Measurements from ENCODE around the gene PBX2. TPM values are rescaled to one million over a fixed set of nuclear protein-coding genes. Genes with fewer than 3 reads are reported as not detected.

Gene PBX2
- total and polyA plus RNA-seq, 2 experiments from 2014 or later, result 21.6 to 77.5 TPM

- Histone ChIP-seq H3K4me1 (ENCODE audit: insufficient read depth) (peaks cover 22% of the 10 kb centered on the region), H3K9me3 (ENCODE audit: low read depth) (no peaks in the 10 kb centered on the region), H3K4me2 (peak overlapping the region; percentile 87), H3K9me2 (replicated peaks; ENCODE audit: insufficient read depth) (no peaks in the 10 kb centered on the region), H3K27ac (peak overlapping the region; percentile 96), H2AFZ (peak overlapping the region; percentile 59), H4K20me1 (ENCODE audit: insufficient read depth, poor library complexity, severe bottlenecking) (no peaks in the 10 kb centered on the region), H3K79me2 (peaks cover 24% of the 10 kb centered on the region), H3K36me3 (replicated peaks; ENCODE audit: insufficient read depth, low read depth) (peaks cover 1% of the 10 kb centered on the region), H3K4me3 (peak overlapping the region; percentile 72), H3K27me3 (peaks cover 26% of the 10 kb centered on the region)
- WGBS (ENCODE audit: low lambda C conversion rate, missing lambda C conversion rate), result 6% methylated on average over 35 of the region's 35 CpGs
- TF ChIP-seq EZH2phosphoT487 (IDR thresholded peaks at IDR 0.05; ENCODE audit: low read depth, severe bottlenecking, unreplicated experiment) (no peak), EZH2 (IDR thresholded peaks at IDR 0.05; ENCODE audit: borderline replicate concordance) (no peak), CTCF (IDR thresholded peaks at IDR 0.05; ENCODE audit: poor library complexity) (no peak)
- DNase-seq (ENCODE audit: low spot score), result peak; percentile 68
Measured at GRCh38 chr6:32152769-32153563, 37.0 kb downstream of the PBX2 start.

GRCh38 chr6:32151863-32152768, 37.9 kb downstream of the PBX2 start, which contains the start of gene PRRT1:
PRRT1 (minus strand) TSS chr6:32151939; CDS start chr6:32151827, 112 bp downstream.
- TF ChIP-seq EZH2 (IDR thresholded peaks at IDR 0.05; ENCODE audit: borderline replicate concordance) (no peak), EZH2phosphoT487 (IDR thresholded peaks at IDR 0.05; ENCODE audit: low read depth, severe bottlenecking, unreplicated experiment) (no peak), CTCF (IDR thresholded peaks at IDR 0.05; ENCODE audit: poor library complexity) (no peak)
- Histone ChIP-seq H3K79me2 (peaks cover 24% of the 10 kb centered on the region), H3K9me2 (replicated peaks; ENCODE audit: insufficient read depth) (no peaks in the 10 kb centered on the region), H4K20me1 (ENCODE audit: insufficient read depth, poor library complexity, severe bottlenecking) (no peaks in the 10 kb centered on the region), H3K36me3 (replicated peaks; ENCODE audit: insufficient read depth, low read depth) (no peaks in the 10 kb centered on the region), H3K27me3 (peaks cover 26% of the 10 kb centered on the region), H3K27ac (peak within 1 kb of the TSS; percentile 96), H3K4me2 (peak within 1 kb of the TSS; percentile 87), H3K4me3 (peak within 1 kb of the TSS; percentile 72), H3K9me3 (ENCODE audit: low read depth) (no peaks in the 10 kb centered on the region), H2AFZ (peak within 1 kb of the TSS; percentile 59), H3K4me1 (ENCODE audit: insufficient read depth) (peaks cover 22% of the 10 kb centered on the region)
- no peak for DNase-seq (ENCODE audit: low spot score)
- 33% methylated on average over 8 of the region's 24 CpGs for WGBS (ENCODE audit: low lambda C conversion rate, missing lambda C conversion rate)

DNA sequence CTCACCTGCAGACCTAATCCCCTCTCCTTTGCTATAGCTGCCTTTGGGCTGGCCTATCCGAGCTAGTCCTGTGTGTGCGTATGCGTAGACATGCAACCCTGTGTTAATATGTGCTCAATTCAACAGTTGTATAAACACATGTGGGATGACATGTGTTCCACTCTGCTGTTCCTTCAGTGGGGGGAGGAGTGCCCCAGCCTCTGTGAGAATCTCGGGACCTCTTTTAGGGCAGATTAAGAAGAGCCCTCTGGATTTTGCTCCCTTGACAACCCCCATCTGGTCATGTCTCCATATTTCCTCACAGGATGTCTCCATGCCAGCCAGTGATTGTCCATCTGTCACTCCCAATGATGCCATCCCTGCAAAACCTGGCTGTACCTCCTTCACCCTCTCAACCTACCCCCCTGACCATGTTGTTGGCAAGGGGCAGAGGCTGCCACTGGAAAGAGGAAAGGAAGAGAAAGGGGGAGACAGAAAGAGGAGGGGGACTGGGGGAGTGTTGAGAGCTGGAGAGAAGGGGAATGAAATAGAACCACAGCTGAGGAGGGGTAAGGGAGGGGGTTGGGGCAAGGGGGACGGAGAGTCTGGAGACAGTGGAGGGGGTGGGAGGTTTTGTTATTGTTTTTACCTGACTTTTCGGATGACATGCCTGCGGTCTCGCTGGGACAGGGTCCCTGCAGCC, 38.7 kb downstream of the PBX2 start:
- no peak for DNase-seq (ENCODE audit: low spot score)
- H2AFZ ChIP-seq, result no peak overlapping the region
- H3K79me2 ChIP-seq, result peaks cover 17% of the 10 kb centered on the region
- no peaks in the 10 kb centered on the region for H3K36me3 ChIP-seq (replicated peaks; ENCODE audit: insufficient read depth, low read depth)
- no peaks in the 10 kb centered on the region for H4K20me1 ChIP-seq (ENCODE audit: insufficient read depth, poor library complexity, severe bottlenecking)
- TF ChIP-seq CTCF (IDR thresholded peaks at IDR 0.05; ENCODE audit: poor library complexity) (no peak), EZH2 (IDR thresholded peaks at IDR 0.05; ENCODE audit: borderline replicate concordance) (no peak), EZH2phosphoT487 (IDR thresholded peaks at IDR 0.05; ENCODE audit: low read depth, severe bottlenecking, unreplicated experiment) (no peak)
- peaks cover 26% of the 10 kb centered on the region for H3K27me3 ChIP-seq
- no peaks in the 10 kb centered on the region for H3K9me2 ChIP-seq (replicated peaks; ENCODE audit: insufficient read depth)
- 63% methylated on average over 4 of the region's 8 CpGs for WGBS (ENCODE audit: low lambda C conversion rate, missing lambda C conversion rate)
- no peak overlapping the region for H3K4me3 ChIP-seq
- no peaks in the 10 kb centered on the region for H3K9me3 ChIP-seq (ENCODE audit: low read depth)
- H3K4me1 ChIP-seq (ENCODE audit: insufficient read depth), result peaks cover 22% of the 10 kb centered on the region
- H3K4me2 ChIP-seq, result peak overlapping the region; percentile 87
- H3K27ac ChIP-seq, result no peak overlapping the region

All from hepatocyte (in vitro differentiated cells).